HG03432 (cell line): ENCODE measurements around the gene SFTPD.
A peak's percentile ranks its signal among the peaks of the same experiment; 100 is the strongest.
"Not testable (repeated sequence)": the region's sequence is repeated elsewhere in the genome, so short reads cannot be mapped to it uniquely, and the experiment has no call there.

Experiments used
- ATAC-seq: cut with Tn5 transposase; IDR thresholded peaks from one replicate; pipeline ENCODE4 v1.9.1; 2021; ENCODE audit warnings: mild to moderate bottlenecking, moderate library complexity; ENCODE audit not compliant: unreplicated experiment

Gene SFTPD

DNA sequence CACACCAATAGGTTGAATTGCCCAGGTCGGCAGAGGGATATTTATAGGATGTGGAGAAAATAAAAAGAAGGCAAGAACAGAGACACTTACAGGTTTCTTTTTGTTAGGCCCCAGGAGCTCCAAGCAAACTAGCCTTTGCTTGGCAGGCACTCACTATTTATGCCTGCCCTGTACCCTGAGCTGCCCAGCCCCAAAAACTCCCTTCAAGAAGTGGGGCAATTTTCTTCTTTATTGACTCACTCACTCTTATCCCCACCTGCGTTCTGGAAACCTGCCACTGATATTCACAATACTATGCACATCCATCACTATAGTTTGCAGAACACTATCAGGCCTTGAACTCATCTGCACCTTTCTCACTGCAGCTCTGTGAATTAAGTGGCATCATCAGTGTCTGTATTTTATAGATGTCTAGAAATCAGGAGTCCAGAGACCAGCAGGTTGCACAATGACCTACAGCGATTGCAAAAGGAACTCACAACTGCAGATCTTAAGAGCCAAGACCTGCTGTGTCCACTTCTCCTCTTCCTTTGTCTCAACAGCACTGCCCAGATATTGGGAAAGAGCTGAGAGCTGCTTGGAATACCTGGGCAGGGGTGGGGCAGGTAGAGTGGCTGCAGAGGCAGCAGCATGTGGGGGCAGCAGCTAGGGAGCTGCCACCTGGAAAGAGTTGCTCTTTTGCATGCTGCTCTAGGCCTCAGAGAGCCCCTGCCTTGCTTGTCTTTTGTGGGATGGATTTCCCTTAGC is at the start of gene SFTPD:
SFTPD (minus strand) TSS at position 130 of the 747 bp plus-strand sequence. CDS start 2,446 bp downstream, outside the sequence.
- ATAC-seq = no peak

- ATAC-seq = no peak
Measured at GRCh38 chr10:79995979-79996634, 47.2 kb upstream of the SFTPD start.

- no peak for ATAC-seq
Measured at GRCh38 chr10:79994556-79994955, 45.7 kb upstream of the SFTPD start.

DNA sequence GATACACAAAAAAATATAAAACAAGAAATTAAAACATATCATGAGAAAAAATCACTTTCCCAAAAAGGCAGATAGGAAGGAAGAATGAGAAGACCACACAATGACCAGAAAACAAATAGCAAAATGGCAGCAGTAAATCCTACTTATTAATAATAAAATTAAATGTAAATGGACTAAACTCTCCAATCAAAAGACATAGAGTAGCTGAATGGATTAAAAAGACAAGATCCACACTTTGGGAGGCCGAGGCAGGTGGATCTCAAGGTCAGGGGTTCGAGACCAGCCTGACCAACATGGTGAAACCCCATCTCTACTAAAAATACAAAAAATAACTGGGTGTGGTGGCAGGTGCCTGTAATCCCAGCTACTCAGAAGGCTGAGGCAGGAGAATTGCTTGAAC is 39.3 kb upstream of the SFTPD start:
- not testable (repeated sequence) for ATAC-seq

DNA sequence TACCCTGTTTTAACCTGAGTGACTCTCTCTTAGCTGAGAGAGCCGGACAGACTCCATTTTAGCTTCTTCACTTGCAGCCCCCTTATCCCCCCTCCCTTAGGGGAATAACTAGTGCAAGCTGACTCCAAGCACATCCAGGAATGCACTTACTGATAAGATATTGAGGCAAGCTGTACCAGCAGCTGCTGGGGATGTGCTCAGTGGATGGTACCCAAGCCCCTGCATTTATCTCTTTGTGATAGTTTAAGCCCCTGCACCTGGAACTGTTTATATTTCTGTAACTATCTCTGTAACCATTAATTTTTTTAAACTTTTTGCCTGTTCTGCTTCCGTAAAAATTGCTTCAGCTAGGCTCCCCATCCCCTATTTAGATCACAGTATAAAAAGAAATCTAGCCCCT is 37.8 kb upstream of the SFTPD start:
- ATAC-seq = not testable (repeated sequence)

GRCh38 chr10:79985481-79986072 is 36.7 kb upstream of the SFTPD start:
- ATAC-seq = no peak

DNA sequence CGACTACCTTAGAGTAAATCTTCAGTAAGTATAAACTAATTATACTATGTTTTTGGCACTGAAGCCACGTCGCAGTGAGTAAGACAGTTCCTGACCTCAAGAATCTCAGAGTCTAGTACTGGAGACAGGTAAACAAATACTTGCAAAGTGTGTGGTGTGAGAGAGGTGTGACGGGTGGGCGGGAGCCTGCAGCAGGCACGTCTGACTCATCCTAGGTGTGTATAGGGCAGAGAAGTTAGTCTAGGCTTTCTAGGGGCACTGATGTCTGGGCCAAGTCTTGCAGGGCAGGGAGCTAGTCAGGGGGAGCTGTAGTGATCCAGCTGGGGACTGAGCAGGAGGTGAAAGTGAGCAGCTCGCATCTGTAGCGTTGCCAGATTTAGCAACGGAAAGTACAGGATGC is 35.9 kb upstream of the SFTPD start:
- peak; percentile 65 for ATAC-seq

GRCh38 chr10:79983286-79983909 is 34.5 kb upstream of the SFTPD start:
- no peak for ATAC-seq

DNA sequence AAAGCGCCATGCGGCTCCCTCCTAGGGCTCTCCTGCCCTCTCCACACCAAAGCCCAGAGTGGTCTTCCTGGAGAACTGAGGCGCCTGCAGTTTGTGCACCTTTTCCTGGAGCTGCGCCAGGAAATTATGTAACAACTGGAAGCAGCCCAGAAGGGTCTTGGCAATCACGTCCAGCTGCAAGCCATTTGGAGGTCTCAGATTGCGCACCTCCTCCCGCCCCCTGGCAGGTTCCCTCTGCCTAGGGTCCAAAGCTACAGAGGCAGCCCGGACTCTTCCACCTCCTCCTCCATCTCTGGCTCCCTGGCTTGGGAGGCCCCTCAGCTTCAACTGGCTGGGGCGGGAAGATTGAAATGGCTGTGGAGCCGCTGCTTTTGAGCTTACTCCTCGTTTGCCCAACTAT is 34.0 kb upstream of the SFTPD start:
- ATAC-seq = no peak

- no peak for ATAC-seq
Measured at GRCh38 chr10:79982362-79982800, 33.5 kb upstream of the SFTPD start.

GRCh38 chr10:79981450-79982361 is 32.8 kb upstream of the SFTPD start:
- no peak for ATAC-seq

DNA sequence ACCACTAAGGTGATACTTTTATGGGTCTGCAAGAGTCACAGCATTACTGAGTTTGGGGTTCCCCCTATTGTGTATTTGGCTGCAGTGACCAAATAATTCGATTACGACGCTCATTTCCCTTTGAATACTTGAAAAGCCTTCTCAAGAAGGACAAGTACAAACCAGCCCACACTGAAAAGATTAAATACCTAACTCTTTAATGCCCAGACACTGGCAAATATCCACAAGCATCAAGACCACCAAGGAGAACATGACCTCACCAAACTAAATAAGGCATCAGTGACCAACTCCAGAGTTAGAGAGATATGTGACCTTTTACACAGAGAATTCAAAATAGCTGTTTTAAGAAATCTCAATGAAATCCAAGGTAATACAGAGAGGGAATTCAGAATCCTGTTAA is 31.8 kb upstream of the SFTPD start:
- no peak for ATAC-seq

GRCh38 chr10:79979976-79980687 is 31.2 kb upstream of the SFTPD start:
- ATAC-seq = no peak

DNA sequence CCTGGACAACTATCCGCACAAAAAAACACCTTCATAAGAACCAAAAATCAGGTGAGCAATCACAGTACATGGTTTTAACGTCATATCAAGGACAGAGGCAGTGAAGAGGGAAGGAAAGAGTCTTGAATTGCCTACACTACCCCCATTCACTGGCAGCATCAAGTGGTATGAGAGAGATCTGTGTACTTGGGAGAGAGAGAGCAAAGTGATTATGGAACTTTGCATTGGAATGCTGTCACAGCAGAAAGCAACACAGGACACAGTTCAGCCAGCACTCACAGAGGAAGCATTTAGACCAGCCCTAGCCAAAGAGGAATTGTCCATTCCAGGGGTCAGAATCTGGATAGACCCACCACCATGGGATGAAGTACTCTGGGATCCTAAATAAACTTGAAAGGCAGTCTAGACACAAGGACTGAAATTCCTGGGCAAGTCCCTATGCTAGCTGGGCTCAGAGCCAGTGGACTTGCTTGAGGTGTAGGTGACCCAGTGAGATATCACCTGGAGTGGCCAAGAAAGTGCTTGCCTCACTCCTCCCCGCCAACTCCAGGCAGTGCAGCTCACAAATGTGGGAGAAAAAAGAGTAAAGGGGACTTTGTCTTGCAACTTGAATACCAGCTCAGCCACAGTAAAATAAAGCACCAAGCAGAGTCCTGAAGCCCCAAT is 30.5 kb upstream of the SFTPD start:
- ATAC-seq = no peak

DNA sequence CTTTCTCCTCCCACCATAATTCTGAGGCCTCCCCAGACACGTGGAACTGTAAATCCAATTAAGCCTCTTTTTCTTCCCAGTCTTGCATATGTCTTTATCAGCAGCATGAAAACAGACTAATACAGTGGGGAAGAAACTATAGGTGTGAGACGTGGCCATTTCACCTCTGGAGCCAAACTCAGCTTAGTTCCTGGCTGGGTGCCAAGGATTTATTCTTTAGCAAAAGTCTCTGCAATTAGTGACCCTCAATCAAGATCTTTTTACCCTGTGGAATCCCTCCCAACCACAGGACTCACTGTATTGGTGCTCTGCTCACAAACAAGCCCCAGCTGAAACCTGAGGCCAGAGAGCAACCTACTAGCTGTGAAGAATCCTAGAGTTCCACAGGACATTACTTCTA is 28.1 kb upstream of the SFTPD start:
- ATAC-seq = no peak

- ATAC-seq = no peak
Measured at GRCh38 chr10:79970062-79970461, 21.2 kb upstream of the SFTPD start.

DNA sequence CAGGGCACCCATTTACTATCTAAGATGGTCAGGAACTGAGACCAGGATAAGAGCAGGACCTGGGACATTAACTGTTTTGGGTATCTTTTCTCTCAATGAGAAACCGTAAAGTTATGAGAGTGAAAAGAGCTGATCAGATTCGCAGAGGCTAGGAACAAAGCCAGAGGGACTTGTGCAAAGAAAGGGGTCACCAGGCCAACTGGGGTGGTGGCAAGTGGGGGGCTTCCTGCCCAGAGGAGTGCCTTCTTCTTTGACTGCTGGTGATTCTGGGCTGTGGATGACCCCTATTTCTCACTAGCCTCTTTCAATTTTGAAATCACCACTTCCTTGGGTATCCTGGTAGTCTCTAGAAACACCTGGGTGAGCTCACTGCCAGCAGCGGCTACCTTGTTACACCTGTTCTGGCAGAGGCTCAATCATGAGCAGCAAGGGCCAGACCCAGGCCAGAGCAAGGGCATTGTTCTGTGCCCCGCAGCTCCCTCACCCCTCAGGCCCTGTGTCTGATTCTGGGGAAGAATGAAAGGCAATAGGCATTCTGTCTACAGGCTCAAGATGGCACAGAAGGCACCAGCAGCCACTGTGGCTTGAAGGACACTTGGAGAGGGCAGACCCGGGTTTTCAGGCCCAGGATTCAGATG is 999 bp downstream of the SFTPD start:
- ATAC-seq = no peak

- no peak for ATAC-seq
Measured at GRCh38 chr10:79947083-79947415, 1.9 kb downstream of the SFTPD start.
